NCI-H345 treated with DMSO at 0.1 percent for 48 hours (cell line): ENCODE data around the gene DMRTC2.

Experiments
- DNase-seq: peaks from one replicate; lab custom pipeline; 2025; ENCODE audit not compliant: unreplicated experiment; lab: John Stamatoyannopoulos, UW

DMRTC2 gene

GRCh38 chr19:41845001-41845050, at the start of gene DMRTC2:
Gene DMRTC2 (plus strand): TSS chr19:41845042. CDS start chr19:41847429, 2,387 bp downstream.
- DNase-seq = no peak

GRCh38 chr19:41796362-41796761, 48.5 kb upstream of the DMRTC2 start, which contains the start of gene CEACAM3:
Gene CEACAM3 (plus strand): TSS chr19:41796587. CDS start chr19:41796678, 91 bp downstream.
- no peak for DNase-seq

GRCh38 chr19:41796901-41797300, 47.9 kb upstream of the DMRTC2 start:
- no peak for DNase-seq

DNA sequence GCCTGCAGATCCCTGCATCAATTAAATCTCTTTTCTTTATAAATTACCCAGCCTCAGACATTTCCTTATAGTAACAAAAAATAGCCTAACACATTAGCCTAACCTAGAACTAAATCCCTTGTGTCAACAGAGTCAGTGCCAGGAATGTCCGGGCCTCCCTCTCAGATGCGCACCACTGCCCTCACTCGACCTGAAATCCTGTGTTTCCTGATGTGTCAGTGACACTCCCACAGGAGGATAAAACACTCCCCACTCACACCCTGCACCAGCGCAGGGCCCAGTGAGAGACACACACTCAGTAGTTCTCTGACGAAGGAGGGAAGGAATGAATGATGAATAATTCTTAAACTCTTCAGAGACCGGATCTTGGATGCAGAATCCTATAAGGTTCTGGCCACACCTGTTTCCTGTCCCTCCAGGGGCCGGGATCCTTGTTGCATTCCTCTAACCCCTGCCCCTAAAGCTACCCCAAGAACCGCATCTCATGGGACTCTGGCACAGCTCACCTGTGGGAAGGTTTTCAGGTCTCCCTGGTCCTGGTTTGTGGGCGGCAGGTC, 45.3 kb upstream of the DMRTC2 start:
- DNase-seq = no peak

- DNase-seq = no peak
Measured at GRCh38 chr19:41801031-41801430, 43.8 kb upstream of the DMRTC2 start.

GRCh38 chr19:41801792-41802211, 43.0 kb upstream of the DMRTC2 start:
- no peak for DNase-seq

- no peak for DNase-seq
Measured at GRCh38 chr19:41802770-41803169, 42.1 kb upstream of the DMRTC2 start.

GRCh38 chr19:41804336-41804735, 40.5 kb upstream of the DMRTC2 start:
- no peak for DNase-seq

DNA sequence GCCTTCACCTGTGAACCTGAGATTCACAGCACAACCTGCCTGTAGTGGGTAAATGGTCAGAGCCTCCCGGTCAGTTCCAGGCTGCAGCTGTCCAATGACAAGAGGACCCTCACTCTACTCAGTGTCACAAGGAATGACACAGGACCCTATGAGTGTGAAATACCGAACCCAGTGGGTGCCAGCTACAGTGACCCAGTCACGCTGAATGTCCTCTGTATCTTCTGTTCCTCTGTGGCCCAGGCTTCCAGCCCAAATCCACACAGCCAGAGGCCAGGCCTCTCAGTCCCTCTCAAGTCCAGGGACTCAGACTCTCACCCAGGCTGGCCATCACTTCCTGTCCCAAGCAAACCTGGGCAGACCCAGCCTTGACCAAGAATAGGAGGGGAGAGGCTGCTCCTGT, 37.7 kb upstream of the DMRTC2 start:
- DNase-seq = no peak

DNA sequence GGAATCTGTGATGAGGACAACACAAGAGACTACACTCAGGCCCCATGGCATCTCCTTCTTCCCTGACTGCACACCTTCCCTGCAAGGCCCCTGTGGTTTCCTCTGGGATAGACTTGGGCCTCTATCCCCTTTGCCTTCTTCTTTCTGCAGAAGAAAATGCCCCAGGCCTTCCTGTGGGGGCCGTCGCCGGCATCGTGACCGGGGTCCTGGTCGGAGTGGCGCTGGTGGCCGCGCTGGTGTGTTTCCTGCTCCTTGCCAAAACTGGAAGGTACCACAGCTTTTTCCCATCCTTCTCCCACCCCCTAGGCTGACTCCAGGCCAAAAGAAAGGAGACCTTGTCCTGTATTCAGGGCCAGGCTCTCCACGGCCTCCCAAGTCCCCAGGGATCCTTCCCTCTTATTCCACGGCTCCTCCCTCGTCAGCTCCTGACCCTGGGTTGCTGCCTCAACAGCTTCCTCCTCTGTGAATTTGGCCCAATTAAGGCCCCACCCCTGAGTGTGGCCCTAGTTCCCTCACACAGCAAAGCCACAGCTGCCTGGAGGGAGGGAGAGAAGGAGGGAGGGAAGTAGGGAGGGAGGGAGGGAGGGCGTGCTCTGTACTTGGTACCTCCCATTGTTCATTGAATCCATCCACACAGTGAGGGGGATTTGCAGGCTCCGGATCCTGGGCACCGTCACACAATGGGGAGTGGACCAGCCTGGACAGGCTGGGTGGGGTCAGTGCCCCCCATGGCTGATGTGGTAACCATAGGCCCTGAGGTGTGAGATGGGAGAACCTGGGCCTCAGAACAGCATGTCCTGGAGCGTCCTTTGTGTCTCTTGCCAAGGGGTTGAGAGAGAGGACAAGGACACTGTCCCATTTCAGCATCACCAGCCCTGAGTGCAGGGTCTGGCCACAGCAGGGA, 35.9 kb upstream of the DMRTC2 start:
- no peak for DNase-seq

- no peak for DNase-seq
Measured at GRCh38 chr19:41810301-41810700, 34.5 kb upstream of the DMRTC2 start.

DNA sequence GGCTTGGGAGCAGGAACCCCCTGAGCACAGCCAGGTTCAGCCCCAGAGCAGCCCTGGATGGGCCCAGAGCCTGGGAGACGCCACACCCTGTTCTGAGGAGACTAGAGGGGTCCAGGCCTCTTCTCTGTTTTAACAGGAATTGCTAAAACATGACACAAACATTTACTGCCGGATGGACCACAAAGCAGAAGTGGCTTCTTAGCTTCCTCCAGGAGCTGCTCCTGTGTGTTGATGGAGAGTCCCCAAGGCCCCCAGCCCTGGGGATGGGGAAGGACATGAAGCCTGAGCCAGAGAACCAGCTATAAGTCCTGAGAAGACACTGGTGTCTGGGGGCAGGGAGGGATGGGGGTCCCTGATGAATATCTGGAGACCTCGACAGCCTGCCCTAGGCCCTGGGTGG, 33.8 kb upstream of the DMRTC2 start:
- DNase-seq = no peak

DNA sequence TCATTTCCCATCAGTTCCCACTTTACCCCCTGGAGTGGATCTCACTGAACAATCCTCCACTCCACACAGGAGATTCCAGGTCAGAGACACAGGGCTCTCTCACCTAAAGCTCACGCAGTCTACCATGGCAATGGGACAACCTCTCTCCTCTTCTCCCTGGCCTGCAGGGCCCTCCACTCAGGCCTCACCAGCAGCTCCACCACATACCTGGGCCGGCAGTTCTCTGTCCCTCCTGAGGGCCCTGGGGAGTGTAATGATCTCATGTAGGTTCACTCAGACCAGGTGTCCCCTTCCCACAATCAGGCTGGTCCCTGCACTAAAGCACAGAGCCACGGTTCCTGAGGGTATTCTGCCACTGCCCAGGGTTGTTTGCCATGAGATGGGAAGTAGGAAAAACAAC, 32.9 kb upstream of the DMRTC2 start:
- DNase-seq = no peak

GRCh38 chr19:41813911-41814310, 30.9 kb upstream of the DMRTC2 start:
- no peak for DNase-seq

DNA sequence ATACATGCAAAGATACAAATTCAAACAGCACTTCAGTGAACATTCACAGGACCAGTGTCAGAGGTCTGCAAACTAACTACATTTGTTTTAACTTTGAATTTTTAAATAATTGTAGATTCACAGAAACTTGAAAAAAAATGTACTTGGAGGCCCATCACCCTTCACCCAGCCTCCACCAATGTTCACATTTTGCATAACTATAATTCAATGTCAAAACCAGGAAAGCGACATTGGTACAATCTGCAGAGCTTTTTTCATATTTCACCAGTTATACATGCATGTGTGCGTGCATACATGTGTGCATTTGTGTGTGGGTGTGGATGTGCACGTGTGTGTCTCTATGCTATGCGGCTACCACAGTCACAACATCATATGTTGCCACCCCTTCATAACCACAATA, 29.5 kb upstream of the DMRTC2 start:
- no peak for DNase-seq

- DNase-seq = no peak
Measured at GRCh38 chr19:41816761-41817160, 28.1 kb upstream of the DMRTC2 start.

DNA sequence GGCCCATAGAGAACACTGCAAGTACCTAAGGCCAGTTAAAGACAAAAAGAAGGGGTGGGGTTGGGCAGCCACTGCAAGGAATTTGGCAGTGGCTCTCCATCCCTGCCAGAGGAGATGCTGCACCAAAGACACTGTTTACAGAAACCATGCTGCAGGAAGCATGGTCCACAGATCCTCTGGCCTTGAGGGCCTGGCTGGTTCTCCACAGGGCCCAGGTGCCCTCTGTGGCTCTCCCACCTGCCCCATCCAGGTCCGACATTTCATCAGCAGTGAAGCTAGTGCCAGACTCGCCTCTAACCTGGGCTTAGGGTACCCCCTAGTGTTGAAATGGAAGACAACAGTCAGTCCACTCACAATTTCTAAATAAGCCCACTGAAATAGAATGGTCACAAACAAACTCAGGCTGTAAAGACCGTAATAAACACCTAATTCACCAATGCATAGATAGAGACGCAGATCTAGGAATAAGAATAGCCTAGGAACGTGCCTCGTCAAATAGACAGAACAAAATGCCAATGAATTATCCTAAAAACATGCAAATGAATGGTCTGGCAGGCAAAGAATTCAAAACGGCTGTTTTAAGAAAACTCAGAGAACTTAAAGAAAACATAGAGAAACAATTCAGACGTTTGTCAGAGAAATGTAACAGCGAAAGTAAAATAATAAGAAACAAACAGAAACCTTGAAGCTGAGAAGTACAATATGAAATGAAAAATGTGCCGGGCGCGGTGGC, 23.7 kb upstream of the DMRTC2 start:
- DNase-seq = peak; percentile 63

GRCh38 chr19:41837981-41838708, 6.7 kb upstream of the DMRTC2 start:
- DNase-seq = no peak

GRCh38 chr19:41839211-41839610, 5.6 kb upstream of the DMRTC2 start:
- DNase-seq = no peak

GRCh38 chr19:41843371-41843770, 1.5 kb upstream of the DMRTC2 start:
- DNase-seq = no peak

GRCh38 chr19:41844601-41845000, 241 bp upstream of the DMRTC2 start, which contains the start of gene LYPD4:
Gene LYPD4 (minus strand): TSS chr19:41844683. CDS start chr19:41839285, 5,398 bp downstream.
- DNase-seq = no peak
